ENCODE measurements around the gene YPEL2. TPM values are rescaled to one million over a fixed set of nuclear protein-coding genes. Genes with fewer than 3 reads are reported as not detected.

Gene YPEL2
- total RNA-seq, 1 donor from 2014 or later = 18.9 TPM

- TF ChIP-seq, protein P1, sequence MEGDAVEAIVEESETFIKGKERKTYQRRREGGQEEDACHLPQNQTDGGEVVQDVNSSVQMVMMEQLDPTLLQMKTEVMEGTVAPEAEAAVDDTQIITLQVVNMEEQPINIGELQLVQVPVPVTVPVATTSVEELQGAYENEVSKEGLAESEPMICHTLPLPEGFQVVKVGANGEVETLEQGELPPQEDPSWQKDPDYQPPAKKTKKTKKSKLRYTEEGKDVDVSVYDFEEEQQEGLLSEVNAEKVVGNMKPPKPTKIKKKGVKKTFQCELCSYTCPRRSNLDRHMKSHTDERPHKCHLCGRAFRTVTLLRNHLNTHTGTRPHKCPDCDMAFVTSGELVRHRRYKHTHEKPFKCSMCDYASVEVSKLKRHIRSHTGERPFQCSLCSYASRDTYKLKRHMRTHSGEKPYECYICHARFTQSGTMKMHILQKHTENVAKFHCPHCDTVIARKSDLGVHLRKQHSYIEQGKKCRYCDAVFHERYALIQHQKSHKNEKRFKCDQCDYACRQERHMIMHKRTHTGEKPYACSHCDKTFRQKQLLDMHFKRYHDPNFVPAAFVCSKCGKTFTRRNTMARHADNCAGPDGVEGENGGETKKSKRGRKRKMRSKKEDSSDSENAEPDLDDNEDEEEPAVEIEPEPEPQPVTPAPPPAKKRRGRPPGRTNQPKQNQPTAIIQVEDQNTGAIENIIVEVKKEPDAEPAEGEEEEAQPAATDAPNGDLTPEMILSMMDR (IDR thresholded peaks at IDR 0.05) = no peak
These were observed 4.1 kb upstream of the YPEL2 start for GRCh38 chr17:59327121-59327980.

DNA sequence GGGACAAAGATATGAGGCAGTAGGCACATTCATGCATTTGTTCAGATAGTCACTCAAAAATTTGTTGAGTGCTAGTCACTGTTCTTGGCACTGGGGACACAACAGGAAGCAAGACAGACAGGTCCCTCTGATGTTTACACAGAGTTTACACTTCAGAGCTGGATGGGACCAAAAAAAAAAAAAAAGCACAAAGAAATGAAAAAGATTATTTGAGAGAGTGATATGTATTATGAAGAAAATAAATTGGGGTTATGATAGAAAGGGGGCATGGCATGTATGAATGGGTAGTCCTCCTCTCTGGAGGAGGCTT lies 3.5 kb upstream of the YPEL2 start:
- H3K27ac Mint-ChIP-seq (ENCODE audit: unreplicated experiment) = no peak overlapping the region
- DNase-seq (ENCODE audit: extremely low spot score, unreplicated experiment) = no peak
- no peaks in the 10 kb centered on the region for H3K27me3 Mint-ChIP-seq (ENCODE audit: unreplicated experiment)
- peaks cover 21% of the 10 kb centered on the region for H3K4me1 Mint-ChIP-seq (ENCODE audit: unreplicated experiment)
- H3K36me3 Mint-ChIP-seq (ENCODE audit: unreplicated experiment) = no peaks in the 10 kb centered on the region
- no peak overlapping the region for H3K4me3 Mint-ChIP-seq (ENCODE audit: unreplicated experiment)
- TF ChIP-seq, protein P1 (IDR thresholded peaks at IDR 0.05) = no peak
- H3K9me3 Mint-ChIP-seq (ENCODE audit: unreplicated experiment) = no peaks in the 10 kb centered on the region

More at GRCh38 chr17:59327121-59327980, 4.1 kb upstream of the YPEL2 start:
- no peak for DNase-seq (ENCODE audit: extremely low spot score, unreplicated experiment)
- Mint-ChIP-seq H3K36me3 (ENCODE audit: unreplicated experiment) (no peaks in the 10 kb centered on the region), H3K27me3 (ENCODE audit: unreplicated experiment) (no peaks in the 10 kb centered on the region), H3K4me3 (ENCODE audit: unreplicated experiment) (no peak overlapping the region), H3K27ac (ENCODE audit: unreplicated experiment) (no peak overlapping the region), H3K9me3 (ENCODE audit: unreplicated experiment) (no peaks in the 10 kb centered on the region), H3K4me1 (ENCODE audit: unreplicated experiment) (peaks cover 18% of the 10 kb centered on the region)

DNA sequence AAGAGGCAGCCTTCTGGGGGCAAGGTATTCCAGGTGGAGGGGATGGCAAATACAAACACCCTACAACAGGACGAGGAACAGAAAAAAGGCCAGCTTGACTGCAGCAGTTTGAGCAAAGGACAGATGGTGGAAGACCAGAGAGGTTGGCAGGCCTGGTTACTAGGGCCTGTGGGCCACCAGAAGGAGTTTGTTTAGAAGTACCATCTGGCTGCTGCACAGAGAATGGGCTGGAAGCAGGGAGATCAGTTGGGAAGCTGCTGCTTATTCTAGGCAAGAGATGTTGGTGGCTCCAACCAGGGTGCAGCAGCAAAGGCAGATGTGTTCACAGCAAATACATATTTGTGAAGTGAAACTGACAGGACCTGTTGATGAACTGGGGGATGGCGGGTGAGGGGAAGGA lies 2.9 kb upstream of the YPEL2 start:
- no peaks in the 10 kb centered on the region for H3K36me3 Mint-ChIP-seq (ENCODE audit: unreplicated experiment)
- H3K4me3 Mint-ChIP-seq (ENCODE audit: unreplicated experiment) = no peak overlapping the region
- no peaks in the 10 kb centered on the region for H3K9me3 Mint-ChIP-seq (ENCODE audit: unreplicated experiment)
- TF ChIP-seq, protein P1 (IDR thresholded peaks at IDR 0.05) = no peak
- H3K4me1 Mint-ChIP-seq (ENCODE audit: unreplicated experiment) = peaks cover 28% of the 10 kb centered on the region
- no peak for DNase-seq (ENCODE audit: extremely low spot score, unreplicated experiment)
- H3K27me3 Mint-ChIP-seq (ENCODE audit: unreplicated experiment) = no peaks in the 10 kb centered on the region
- no peak overlapping the region for H3K27ac Mint-ChIP-seq (ENCODE audit: unreplicated experiment)

DNA sequence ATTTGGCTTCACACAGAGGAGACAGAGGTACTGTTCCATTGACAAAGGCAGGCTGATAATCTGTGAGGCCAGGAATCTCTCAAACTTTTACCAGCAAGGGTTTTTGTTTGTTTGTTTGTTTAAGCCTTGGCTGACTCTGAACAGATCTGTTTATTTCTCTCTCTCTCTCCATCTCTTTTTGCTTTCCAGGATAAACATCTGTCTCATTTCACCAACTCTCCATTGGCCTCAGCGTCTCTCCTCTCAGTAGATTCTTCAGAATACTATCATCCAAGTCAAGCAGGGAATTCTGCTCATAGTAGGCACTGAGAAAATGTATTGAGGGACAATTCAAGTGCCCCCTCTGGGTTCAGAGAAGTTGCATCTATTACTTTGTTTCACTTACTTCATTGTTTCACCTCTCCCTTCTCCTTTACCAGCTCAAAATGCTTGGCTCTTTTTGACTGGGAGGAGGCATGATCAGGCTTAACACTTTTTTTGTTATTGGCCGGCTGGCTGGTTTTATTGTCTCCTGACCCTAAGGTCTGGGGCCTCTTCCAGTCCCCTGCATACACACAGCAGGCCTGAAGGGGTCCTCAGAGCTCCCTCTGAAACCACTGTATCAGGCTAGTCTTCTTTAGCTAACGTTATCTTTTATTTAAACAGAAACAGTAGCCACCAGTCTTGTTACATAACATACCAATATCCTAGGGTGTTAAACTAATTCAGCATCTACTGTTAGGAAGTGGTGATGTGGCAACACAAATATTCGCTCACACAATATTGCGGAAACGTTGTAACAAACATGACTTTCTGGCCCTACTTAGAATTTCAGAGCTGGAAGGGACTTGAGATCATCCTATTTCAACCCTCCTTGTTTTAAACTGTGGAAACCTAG lies 2.0 kb upstream of the YPEL2 start:
- H3K27ac Mint-ChIP-seq (ENCODE audit: unreplicated experiment) = peak overlapping the region; percentile 75
- H3K4me1 Mint-ChIP-seq (ENCODE audit: unreplicated experiment) = peaks cover 33% of the 10 kb centered on the region
- no peak overlapping the region for H3K4me3 Mint-ChIP-seq (ENCODE audit: unreplicated experiment)
- H3K9me3 Mint-ChIP-seq (ENCODE audit: unreplicated experiment) = no peaks in the 10 kb centered on the region
- no peak for DNase-seq (ENCODE audit: extremely low spot score, unreplicated experiment)
- H3K27me3 Mint-ChIP-seq (ENCODE audit: unreplicated experiment) = no peaks in the 10 kb centered on the region
- TF ChIP-seq, protein P1 (IDR thresholded peaks at IDR 0.05) = peak; percentile 95
- no peaks in the 10 kb centered on the region for H3K36me3 Mint-ChIP-seq (ENCODE audit: unreplicated experiment)
